Astrocyte (in vitro differentiated cells and primary cell): Measurements from ENCODE around the gene ARHGAP26.

Experiments
- EZH2 ChIP-seq: IDR thresholded peaks from 2 replicates; pipeline ENCODE4 v1.6.1; 2012; ENCODE audit warnings: mild to moderate bottlenecking, low read length, inconsistent platforms; ENCODE audit not compliant: insufficient read depth
- TF ChIP-seq, protein P1 (sequence below): IDR thresholded peaks from 2 replicates; pipeline ENCODE4 v1.5.1; 2011; ENCODE audit warnings: low read depth, mild to moderate bottlenecking, inconsistent platforms, low read length, moderate library complexity; ENCODE audit not compliant: insufficient read depth

DNA sequence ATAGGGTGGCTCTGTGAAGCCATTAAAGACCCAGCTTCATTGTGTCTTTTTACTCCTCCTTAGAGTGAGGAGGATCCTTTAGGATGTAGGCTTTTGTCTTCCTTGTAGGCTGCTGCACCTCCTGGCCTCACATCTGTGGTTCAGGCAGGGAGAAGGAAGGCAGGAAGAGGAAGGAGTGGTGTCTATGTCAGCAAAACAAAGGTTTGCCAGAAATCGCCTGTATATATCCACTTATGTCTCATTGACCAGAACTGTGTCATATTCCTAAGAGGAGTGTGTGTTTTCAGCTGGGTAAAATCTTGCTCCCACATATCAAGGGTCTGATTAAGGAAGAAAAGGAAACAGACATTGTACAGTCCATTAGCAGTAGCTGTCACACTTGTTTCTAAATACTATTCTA is 213.8 kb downstream of the ARHGAP26 start:
- TF ChIP-seq, protein P1, sequence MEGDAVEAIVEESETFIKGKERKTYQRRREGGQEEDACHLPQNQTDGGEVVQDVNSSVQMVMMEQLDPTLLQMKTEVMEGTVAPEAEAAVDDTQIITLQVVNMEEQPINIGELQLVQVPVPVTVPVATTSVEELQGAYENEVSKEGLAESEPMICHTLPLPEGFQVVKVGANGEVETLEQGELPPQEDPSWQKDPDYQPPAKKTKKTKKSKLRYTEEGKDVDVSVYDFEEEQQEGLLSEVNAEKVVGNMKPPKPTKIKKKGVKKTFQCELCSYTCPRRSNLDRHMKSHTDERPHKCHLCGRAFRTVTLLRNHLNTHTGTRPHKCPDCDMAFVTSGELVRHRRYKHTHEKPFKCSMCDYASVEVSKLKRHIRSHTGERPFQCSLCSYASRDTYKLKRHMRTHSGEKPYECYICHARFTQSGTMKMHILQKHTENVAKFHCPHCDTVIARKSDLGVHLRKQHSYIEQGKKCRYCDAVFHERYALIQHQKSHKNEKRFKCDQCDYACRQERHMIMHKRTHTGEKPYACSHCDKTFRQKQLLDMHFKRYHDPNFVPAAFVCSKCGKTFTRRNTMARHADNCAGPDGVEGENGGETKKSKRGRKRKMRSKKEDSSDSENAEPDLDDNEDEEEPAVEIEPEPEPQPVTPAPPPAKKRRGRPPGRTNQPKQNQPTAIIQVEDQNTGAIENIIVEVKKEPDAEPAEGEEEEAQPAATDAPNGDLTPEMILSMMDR = no peak
- no peak for TF ChIP-seq EZH2
